Hematopoietic multipotent progenitor cell treated with erythropoietin and hydrocortisone succinate and interleukin-3 and kit ligand, for 15 days (in vitro differentiated cells): Measurements from ENCODE around the gene FHOD1.

Source experiments
- DNase-seq: peaks from one replicate; pipeline ENCODE4 v3.0.0-alpha.2; 2015; ENCODE audit warnings: low spot score

Gene FHOD1

GRCh38 chr16:67234180-67234597 is 13.1 kb downstream of the FHOD1 start:
- DNase-seq, result no peak

- no peak for DNase-seq
Measured at GRCh38 chr16:67233596-67233995, 13.7 kb downstream of the FHOD1 start.

DNA sequence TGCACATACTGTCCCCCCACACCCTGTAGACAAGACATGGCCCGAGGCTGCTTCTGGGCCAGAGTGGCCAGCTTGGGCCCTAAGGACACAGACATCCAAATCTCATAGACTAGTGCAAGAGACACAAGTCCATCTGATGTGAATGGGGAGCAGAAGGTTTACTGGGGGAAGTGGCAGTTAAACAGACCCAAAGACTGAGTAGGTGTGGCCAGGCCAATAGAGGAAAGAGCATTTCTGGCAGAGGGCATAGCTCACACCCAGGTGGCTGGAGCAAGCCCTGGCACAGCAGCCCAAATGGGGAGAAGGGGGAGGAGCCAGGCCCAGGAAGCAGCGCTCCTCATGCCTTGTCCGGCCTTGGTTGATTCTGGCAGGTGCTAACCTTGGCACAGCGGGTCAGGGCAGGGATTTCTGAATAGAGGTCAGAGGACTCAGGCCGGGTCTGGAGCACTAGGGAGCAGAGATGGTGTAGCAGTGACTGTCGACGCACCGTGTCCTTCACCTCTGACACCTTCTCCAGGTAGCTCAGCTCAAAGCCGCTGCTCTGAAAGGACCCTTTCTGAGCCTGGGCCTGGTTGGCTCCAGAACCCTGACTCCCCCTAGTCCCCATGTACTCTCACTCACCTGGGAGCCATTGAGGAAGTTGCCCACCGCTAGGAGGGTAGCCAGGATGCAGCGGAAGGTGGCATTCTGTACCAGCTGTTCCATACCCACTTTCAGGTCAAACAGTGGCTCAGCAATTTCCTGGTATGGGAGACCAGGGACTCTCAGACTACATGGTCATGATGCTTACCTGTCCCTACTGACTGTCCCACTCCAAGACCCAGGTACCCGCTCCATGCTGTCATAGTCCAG is 16.2 kb downstream of the FHOD1 start:
- DNase-seq, result no peak

DNA sequence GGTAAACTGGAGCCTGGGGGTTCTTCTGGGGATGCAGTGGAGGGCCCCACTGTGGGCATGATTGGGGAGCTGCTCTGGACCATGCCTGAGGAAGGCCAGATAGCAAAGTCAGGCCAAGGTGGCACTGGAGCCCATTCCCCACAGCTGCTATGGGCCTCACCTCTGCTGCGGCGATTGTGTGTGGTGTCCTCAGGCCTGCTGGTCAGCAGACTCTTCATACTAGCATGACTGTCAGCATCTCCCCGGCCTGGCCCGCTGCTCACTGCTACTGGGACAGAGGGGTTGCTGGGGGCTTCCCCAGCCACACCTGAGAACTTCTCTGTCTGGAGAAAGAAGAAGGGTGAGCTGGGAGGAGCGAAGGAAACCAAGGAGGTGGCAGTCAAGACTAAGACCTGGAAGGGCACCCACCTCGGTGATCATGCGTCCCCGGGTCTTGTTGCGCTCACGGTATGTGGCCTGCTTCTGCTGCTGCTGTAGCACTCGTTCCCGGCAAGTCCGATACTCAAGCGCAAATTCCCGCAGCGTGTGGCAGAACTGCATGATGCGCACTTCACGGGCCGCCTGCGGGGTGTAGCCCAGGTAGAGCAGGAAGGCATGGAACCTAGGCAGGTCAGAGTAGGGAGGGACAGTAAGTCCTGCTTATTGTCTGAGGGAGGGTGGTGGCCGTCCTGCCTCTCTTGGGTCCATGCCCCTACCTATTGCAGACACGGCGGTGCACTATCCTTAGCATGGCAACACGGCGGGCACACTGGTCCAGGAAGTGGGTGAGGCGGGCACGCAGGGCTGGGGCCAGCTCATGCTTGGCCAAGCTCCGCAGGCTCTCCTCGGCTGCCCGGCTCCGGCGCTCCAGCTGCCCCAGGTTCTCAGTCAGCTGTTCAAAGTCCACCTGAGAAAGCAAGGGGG is 17.1 kb downstream of the FHOD1 start:
- no peak for DNase-seq

- no peak for DNase-seq
Measured at GRCh38 chr16:67228905-67229304, 18.4 kb downstream of the FHOD1 start.

GRCh38 chr16:67228034-67228785 is 19.1 kb downstream of the FHOD1 start:
- DNase-seq, result no peak

DNA sequence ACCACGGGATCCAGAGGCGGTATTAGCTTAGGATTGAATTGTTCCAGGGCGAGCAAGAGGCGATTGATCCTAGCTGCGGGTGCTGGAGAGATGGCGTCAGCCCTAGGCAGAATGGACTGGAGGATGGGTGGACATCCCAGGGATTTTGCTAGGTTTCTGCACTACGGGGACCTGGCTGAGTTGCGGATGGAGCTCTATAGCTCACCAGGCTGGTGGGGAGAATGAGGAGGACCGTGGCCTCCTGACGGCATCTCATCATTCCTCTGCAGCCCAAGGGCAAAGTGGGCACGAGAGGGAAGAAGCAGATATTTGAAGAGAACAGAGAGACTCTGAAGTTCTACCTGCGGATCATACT is 19.7 kb downstream of the FHOD1 start:
- DNase-seq, result no peak

- peak; percentile 99 for DNase-seq
Measured at GRCh38 chr16:67226804-67227566, 20.3 kb downstream of the FHOD1 start, which contains the start of gene TMEM208. TMEM208 (plus strand) TSS chr16:67227130; CDS start chr16:67227219, 89 bp downstream.

GRCh38 chr16:67226295-67226803 is 20.9 kb downstream of the FHOD1 start:
- DNase-seq, result no peak

- DNase-seq, result no peak
Measured at GRCh38 chr16:67223992-67224391, 23.3 kb downstream of the FHOD1 start.

- DNase-seq, result peak; percentile 66
Measured at GRCh38 chr16:67216612-67217490, 30.4 kb downstream of the FHOD1 start.

GRCh38 chr16:67215706-67216105 is 31.6 kb downstream of the FHOD1 start:
- no peak for DNase-seq

DNA sequence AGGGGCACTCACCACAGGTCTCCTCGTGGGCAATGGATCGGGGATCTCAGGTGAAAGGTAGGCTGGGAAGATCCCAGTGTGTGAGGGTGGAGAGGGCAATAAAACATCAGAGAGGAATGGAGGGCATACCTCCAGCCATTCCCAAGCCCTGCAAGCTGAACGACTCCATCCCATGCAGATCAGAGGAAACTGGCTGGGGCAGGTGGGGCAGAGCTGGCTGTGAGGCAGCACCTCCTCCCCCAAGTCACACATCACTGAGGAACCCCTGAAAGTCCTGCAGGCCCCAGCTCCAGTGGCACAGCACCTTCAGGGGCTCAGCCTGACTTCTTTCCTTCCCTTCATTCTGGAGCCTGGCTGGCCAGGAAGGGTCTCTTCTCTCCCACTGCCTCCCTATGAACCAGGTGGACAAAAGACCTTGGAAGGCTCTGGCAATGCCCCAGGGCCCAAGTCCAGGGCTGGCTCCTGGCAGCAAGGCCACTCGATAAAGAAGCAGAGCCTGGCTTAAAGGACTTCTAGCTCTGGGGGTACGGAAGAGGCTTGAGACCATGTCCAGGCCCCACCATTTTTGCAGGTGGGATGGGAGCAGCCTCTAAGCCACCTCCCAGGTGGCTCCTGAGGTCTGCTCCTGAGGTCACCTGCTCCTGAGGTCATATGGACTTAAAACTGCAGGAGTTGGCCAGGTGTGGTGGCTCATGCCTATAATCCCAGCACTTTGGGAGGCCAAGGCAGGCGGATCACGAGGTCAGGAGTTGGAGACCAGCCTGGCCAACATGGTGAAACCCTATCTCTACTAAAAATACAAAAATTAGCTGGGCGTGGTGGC is 33.9 kb downstream of the FHOD1 start:
- DNase-seq, result no peak

DNA sequence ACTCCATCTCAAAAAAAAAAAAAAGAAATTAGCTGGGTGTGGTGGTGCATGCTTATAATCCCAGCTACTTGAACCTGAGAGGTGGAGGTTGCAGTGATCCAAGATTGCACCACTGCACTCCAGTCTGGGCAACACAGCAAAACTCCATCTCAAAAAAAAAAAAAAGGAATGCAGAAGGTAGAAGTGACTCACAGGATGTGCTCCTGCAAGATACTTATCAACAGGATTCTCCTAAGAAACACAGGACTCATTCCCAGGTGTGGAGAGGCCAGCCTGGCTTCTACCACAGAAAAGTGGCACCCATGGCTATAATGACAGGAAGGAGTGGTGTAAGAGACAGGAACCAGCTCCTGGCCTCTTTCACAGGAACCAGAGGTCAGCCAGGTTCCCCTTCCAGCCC is 34.5 kb downstream of the FHOD1 start:
- DNase-seq, result no peak

- no peak for DNase-seq
Measured at GRCh38 chr16:67211674-67212073, 35.6 kb downstream of the FHOD1 start.

- DNase-seq, result no peak
Measured at GRCh38 chr16:67210069-67210937, 37.0 kb downstream of the FHOD1 start.

DNA sequence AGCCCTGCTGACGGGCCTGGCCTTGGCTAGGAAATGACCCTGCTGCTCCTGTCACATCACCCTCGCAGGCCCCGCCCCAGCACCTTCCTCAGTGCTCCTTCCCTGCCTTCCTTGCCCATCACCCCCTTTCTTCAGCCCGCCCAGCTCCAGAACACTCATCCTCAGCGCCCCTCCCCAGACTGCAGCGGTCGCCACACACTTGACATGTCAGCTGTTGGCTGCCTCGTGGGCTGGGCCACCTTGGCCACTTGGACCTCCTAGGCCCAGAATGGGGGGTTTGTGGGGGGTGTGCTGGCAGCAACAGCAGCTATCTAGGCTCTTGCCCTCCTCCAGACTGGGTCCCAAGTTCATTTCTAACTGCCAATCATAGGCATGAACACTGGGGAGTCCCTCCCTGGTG is 37.7 kb downstream of the FHOD1 start:
- DNase-seq, result no peak

DNA sequence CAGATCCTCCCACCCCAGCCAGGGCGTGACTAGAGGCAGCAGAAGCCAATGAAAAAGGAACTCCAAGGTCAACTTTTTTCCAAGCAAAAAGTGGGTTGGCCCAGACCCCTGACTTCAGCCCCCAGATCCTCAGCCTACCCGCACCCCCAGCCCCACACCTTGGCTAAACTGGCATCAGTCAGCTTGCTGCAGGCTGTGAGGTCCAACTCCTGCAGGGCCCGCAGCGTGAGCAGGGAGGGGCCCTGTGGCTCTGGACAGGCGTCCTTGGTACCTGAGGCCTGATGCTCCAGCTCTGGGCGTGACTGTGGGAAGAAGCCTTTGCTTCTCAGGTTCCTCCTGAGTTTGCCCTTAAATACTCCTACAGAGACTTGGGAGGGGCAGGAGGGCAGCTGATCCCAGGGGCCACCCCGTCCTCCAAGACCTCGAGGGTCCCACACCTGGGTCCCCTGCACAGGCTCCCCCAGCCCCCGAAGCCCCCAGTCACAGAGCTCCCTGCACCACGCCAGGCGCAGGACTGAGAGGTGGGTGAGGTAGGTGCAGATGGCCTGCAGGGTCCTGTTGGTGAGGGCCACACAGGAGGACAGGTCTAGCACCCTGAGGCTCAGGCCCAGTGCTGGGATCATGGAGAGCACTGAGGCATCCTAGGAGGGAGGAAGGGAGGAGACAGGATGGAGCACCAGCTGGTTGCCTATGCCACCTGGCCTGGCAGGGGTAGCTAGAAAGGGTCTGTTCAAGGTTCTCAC is 39.0 kb downstream of the FHOD1 start:
- DNase-seq, result no peak
